ENCODE measurements around the gene MAN1B1. TPM values are rescaled to one million over a fixed set of nuclear protein-coding genes. Genes with fewer than 3 reads are reported as not detected.

Gene MAN1B1
- total and polyA plus RNA-seq, 2 of the 8 experiments (the other 6 are each of a cell fraction or from before 2014, with no cell fraction given), result 33.7 to 36.3 TPM

- no peak overlapping the region for H2AFZ ChIP-seq (ENCODE audit: low read length)
- no peak overlapping the region for H2BK5ac ChIP-seq (ENCODE audit: low read depth, low read length)
Observed at GRCh38 chr9:137045294-137046087, 41.3 kb upstream of the MAN1B1 start.

More at GRCh38 chr9:137045294-137046087, 41.3 kb upstream of the MAN1B1 start:
- FAIRE-seq (no peak), DNase-seq (ENCODE audit: low read depth in 1 of 2, low spot score in 2 of 2) (peak in 1 of 2 experiments; percentile 75)
- Histone ChIP-seq H4K5ac (ENCODE audit: insufficient read length, low read depth, low read length) (no peak overlapping the region), H4K91ac (replicated peaks; ENCODE audit: insufficient read length, low read length) (no peak overlapping the region), H2BK15ac (ENCODE audit: low read length) (no peak overlapping the region), H4K8ac (ENCODE audit: extremely low read depth, insufficient read depth, low read length) (peak overlapping the region; percentile 79; the same call in 1 of the 2 replicates), H3K18ac (ENCODE audit: extremely low read depth, low read length) (no peak overlapping the region; the same call in 1 of the 2 replicates), H2BK12ac (ENCODE audit: low read depth, low read length) (0 out of 2 replicates have a peak overlapping the region, but pooled peaks have one; percentile 17), H3K4me1 (replicated peaks in 1 of 4; ENCODE audit: control insufficient read depth in 3 of 4, insufficient read depth in 4 of 4, low read length in 3 of 4) (peaks cover 3 to 14% (median 8%) of the 10 kb centered on the region in 4 experiments; a peak in 6 of 7 replicates), H3K4me3 (ENCODE audit: extremely low read depth in 1 of 4, insufficient read depth in 2 of 4, low read depth in 3 of 4, low read length in 4 of 4) (peak overlapping the region; percentile 38 to 62 (median 56)), H3K27me3 (replicated peaks in 1 of 4; ENCODE audit: control insufficient read depth in 3 of 4, extremely low read depth in 1 of 4, insufficient read depth in 3 of 4, low read length in 3 of 4) (peaks cover 17 to 47% (median 34%) of the 10 kb centered on the region in 4 experiments), H3K79me2 (ENCODE audit: control insufficient read depth in 1 of 2, insufficient read depth in 2 of 2, low read length in 2 of 2) (peaks cover 0 to 4% of the 10 kb centered on the region in 2 experiments; a peak in 1 of 4 replicates), H4K20me1 (replicated peaks in 1 of 2; ENCODE audit: control insufficient read depth in 1 of 2, insufficient read depth in 2 of 2, low read length in 2 of 2) (peaks cover 8 to 26% of the 10 kb centered on the region in 2 experiments), H3K56ac (replicated peaks; ENCODE audit: insufficient read length, low read depth, low read length) (no peak overlapping the region), H3K4me2 (ENCODE audit: insufficient read depth in 1 of 2, low read depth in 2 of 2, low read length in 2 of 2) (peak overlapping the region; percentile 34 to 99), H2BK20ac (ENCODE audit: low read length) (no peak overlapping the region), H3K9ac (replicated peaks in 1 of 4; ENCODE audit: extremely low read depth in 1 of 4, low read depth in 3 of 4, low read length in 3 of 4) (peak overlapping the region in 1 of 4 experiments; percentile 71; a peak in 4 of 7 replicates), H3K4ac (replicated peaks; ENCODE audit: insufficient read length, low read depth, low read length) (no peak overlapping the region), H3K79me1 (ENCODE audit: low read depth, low read length) (peaks cover 9% of the 10 kb centered on the region), H3K27ac (ENCODE audit: low read depth, low read length) (no peak overlapping the region), H2BK120ac (replicated peaks; ENCODE audit: low read depth, low read length) (no peak overlapping the region), H3K23me2 (ENCODE audit: low read depth, low read length) (peaks cover 12% of the 10 kb centered on the region; the same call in 1 of the 2 replicates), H3K14ac (ENCODE audit: insufficient read length) (no peak overlapping the region), H3K9me3 (ENCODE audit: insufficient read depth in 2 of 2, low read depth in 1 of 2, low read length in 1 of 2) (no peaks in the 10 kb centered on the region), H2AK5ac (ENCODE audit: low read depth, low read length) (no peak overlapping the region), H3K23ac (ENCODE audit: insufficient read length) (no peak overlapping the region), H3K36me3 (ENCODE audit: control insufficient read depth in 2 of 4, insufficient read depth in 4 of 4, low read length in 3 of 4) (no peaks in the 10 kb centered on the region)
- 7% methylated on average over 54 of the region's 96 CpGs; no CpG with 5 or more reads in 1 of the 2 experiments for WGBS, 2 experiments (ENCODE audit: extremely low coverage in 1 of 2, insufficient coverage in 1 of 2, insufficient read length in 1 of 2, insufficient replicate concordance in 2 of 2, low coverage in 1 of 2, low lambda C conversion rate in 2 of 2, missing lambda C conversion rate in 1 of 2)
- CTCF ChIA-PET (ENCODE audit: partially characterized antibody), result interaction anchor here (0.8 to 7.6 kb wide), 19 partner anchors 9 to 203 kb away, joined by 3 to 291 read pairs (median 5); partner anchors contain the start of genes AJM1, FUT7, GRIN1 and RNF224
- TF ChIP-seq GABPA (IDR thresholded peaks at IDR 0.05; ENCODE audit: borderline replicate concordance, insufficient read depth, low read length) (0 out of 2 replicates have a peak, but pooled peaks have one; percentile 18), SUZ12 (IDR thresholded peaks at IDR 0.05; ENCODE audit: low read length) (peak; percentile 60), BCL11A (IDR thresholded peaks at IDR 0.05; ENCODE audit: low read depth in 2 of 2, low read length in 2 of 2) (no peak), EZH2 (IDR thresholded peaks at IDR 0.05; ENCODE audit: low read depth, low read length, severe bottlenecking) (peak; percentile 16), NRF1 (IDR thresholded peaks at IDR 0.05; ENCODE audit: low read depth, low read length) (no peak)
- POLR2A ChIA-PET (ENCODE audit: partially characterized antibody), result interaction anchor here (1.0 to 2.4 kb wide), 4 partner anchors 14 to 199 kb away, joined by 3 to 5 read pairs (median 4); partner anchors contain the start of genes FUT7 and TUBB4B
